HAP-1 (cell line): ENCODE measurements around the gene SYNE1.

Experiments
- DNase-seq, 2 experiments: peaks; one replicate each; pipeline ENCODE4 v3.0.0-alpha.2; 2016 to 2020; ENCODE audit warnings: low spot score in 2 of 2
- H3K27me3 ChIP-seq: fragments of 250-450 bp; sonication (Bioruptor Pico); 2 replicates; pipeline ENCODE4 v1.5.1; 2020; ENCODE audit warnings: low read depth, mild to moderate bottlenecking, moderate library complexity
- H3K36me3 ChIP-seq: fragments of 250-450 bp; sonication (Bioruptor Pico); replicated peaks from 2 replicates; pipeline ENCODE4 v1.5.1; 2020; ENCODE audit warnings: mild to moderate bottlenecking
- H3K4me1 ChIP-seq: fragments of 250-450 bp; sonication (Bioruptor Pico); 2 replicates; pipeline ENCODE4 v1.5.1; 2020; ENCODE audit warnings: mild to moderate bottlenecking
- H3K4me3 ChIP-seq: fragments of 250-450 bp; sonication (Bioruptor Pico); 2 replicates; pipeline ENCODE4 v1.5.1; 2020; ENCODE audit warnings: mild to moderate bottlenecking, moderate library complexity
- H3K9me3 ChIP-seq: fragments of 250-450 bp; sonication (Bioruptor Pico); 2 replicates; pipeline ENCODE4 v1.5.1; 2020; ENCODE audit warnings: mild to moderate bottlenecking, moderate library complexity
- in situ Hi-C: fragments of 300-500 bp; cut with MboI; formaldehyde crosslinking; loops from 3 replicates; pipeline ENCODE4 v1.14.3; 2020; ENCODE audit warnings: low sequenced_read_pairs, inconsistent platforms, mixed read lengths

Gene SYNE1

DNA sequence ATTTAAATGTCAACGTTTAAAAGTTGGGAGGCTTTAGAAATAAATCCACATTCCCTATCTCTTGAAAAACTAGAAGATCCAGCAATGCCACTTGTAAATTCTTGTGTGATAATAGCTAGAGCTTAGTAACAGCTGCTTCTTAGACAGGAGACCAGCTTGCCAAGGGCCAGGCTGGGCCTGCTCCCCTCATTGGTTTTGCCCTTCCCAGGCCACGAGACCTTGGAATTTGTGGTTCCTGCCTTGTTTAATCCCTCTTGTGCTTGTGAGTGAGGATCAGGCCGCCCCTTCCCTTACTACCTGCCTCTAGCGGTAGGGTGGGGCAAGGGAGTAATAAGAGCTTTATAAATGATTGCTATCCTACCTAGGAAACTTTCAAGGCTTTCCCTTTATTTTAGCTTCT is 363.5 kb downstream of the SYNE1 start:
- Histone ChIP-seq H3K4me1 (peaks cover 40% of the 10 kb centered on the region), H3K4me3 (no peak overlapping the region), H3K9me3 (no peaks in the 10 kb centered on the region), H3K27me3 (no peaks in the 10 kb centered on the region), H3K36me3 (no peaks in the 10 kb centered on the region)
- in situ Hi-C loops: loop anchor here (25.0 kb wide), 1 partner anchor 836 kb away; no protein-coding TSS in a partner anchor
- peak; percentile 67 to 78 for DNase-seq

DNA sequence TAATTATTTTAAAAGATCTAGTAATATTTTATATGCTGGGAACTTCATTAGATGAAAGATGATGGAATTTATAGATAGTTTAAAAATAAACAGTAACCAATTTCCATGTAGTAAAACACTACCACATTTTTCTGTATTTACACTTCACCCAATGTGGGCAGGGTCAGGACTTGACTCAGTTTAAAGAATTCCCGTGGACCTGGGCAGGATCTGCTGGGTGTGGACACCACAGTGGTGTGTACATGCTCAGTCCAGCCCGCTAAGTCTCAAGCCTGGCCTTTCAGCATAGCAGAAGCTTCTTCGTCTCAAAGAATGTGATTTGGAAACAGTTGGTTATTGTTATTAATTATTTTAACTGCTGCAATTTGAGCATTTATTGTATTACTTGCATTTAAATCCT is 364.2 kb downstream of the SYNE1 start:
- Histone ChIP-seq H3K9me3 (no peaks in the 10 kb centered on the region), H3K4me3 (no peak overlapping the region), H3K36me3 (no peaks in the 10 kb centered on the region), H3K4me1 (peaks cover 40% of the 10 kb centered on the region), H3K27me3 (no peaks in the 10 kb centered on the region)
- in situ Hi-C loops: loop anchor here (25.0 kb wide), 1 partner anchor 836 kb away; no protein-coding TSS in a partner anchor
- peak in 1 of 2 experiments; percentile 12 for DNase-seq

DNA sequence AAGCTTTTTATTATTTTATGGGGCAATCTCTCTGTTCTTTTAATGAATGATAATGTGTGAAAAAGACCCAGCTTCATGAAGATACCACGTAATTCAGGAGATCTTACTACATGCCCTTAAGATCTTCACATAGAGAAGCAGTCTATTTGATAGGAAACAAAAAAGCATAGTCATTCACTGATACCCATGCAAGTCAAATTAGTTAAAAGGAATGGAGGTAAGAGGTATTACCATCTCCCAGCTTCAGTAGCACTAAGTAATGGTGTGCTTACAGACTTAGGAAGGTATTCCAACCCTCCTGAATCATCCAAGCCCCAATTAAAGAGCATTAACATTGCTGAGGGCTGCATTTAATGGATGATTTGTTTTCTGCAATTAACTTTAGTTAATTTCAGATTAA is 364.7 kb downstream of the SYNE1 start:
- in situ Hi-C loops: loop anchor here (25.0 kb wide), 1 partner anchor 835 kb away; no protein-coding TSS in a partner anchor
- Histone ChIP-seq H3K9me3 (no peaks in the 10 kb centered on the region), H3K27me3 (no peaks in the 10 kb centered on the region), H3K4me3 (no peak overlapping the region), H3K4me1 (peaks cover 40% of the 10 kb centered on the region), H3K36me3 (no peaks in the 10 kb centered on the region)
- DNase-seq: no peak

DNA sequence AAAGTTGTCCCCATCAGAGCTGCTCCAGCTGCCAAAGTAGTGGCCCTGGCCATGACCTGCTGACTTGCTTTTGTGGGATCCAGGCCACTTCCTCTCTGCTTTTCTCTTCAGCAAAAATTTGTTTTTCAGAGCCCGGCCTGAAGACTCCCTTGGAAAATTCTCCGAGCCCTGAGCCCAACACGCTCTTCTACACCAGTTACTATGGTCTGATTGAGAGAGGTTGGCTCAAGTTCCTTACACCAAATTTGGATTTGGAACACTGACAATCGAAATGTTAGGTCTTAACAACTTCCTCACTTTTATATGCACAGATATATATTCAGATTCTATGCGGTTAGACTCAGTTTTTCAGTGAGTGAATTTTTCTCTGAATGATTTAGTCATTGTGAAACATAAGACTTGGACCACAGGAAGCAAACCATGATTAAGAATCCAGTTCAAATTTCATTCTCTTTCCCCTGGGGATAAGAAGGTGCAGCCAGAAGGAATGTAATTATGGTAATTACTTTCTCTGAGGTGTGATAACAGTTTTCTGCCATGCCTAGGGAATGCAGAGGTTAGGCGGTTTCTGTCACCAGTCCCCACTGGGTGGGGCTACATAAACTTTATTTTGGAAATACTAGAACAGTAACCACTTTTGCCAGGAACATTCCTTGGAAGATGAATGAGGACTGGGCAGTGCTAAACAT is 365.2 kb downstream of the SYNE1 start:
- Histone ChIP-seq H3K9me3 (no peaks in the 10 kb centered on the region), H3K4me3 (no peak overlapping the region), H3K36me3 (no peaks in the 10 kb centered on the region), H3K27me3 (no peaks in the 10 kb centered on the region), H3K4me1 (peaks cover 40% of the 10 kb centered on the region)
- peak; percentile 23 to 35 for DNase-seq
- in situ Hi-C loops: loop anchor here (25.0 kb wide), 1 partner anchor 835 kb away; no protein-coding TSS in a partner anchor

DNA sequence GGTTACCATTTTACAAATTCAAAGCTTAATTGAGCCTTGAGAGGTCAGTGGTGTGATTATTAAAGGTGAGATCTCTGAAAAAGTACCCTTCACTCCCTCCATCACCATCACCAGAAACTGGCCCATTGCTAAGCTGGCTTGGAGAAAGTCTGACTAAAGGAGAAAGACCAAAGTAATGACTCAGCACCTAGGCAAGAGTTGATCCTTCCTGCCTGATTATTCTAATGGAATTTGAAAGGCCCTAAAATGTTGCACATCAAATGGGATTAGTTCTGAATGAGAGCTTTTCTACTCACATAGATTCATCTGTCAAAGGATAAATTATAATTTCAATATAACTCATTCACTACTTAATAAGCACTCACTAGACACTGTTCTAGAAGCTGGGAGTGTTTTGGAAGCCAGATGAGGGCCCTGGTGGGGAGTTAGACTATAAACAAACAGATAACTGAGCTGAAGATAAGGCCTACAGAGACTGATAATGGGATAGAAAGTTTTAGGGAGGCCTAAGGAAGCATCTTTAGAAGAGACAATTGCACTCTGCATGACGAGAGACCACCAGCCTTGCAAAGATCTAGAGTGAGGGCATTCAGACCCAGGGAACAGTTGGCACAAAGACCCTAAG is 366.7 kb downstream of the SYNE1 start:
- Histone ChIP-seq H3K9me3 (no peaks in the 10 kb centered on the region), H3K4me3 (no peak overlapping the region), H3K36me3 (no peaks in the 10 kb centered on the region), H3K27me3 (no peaks in the 10 kb centered on the region), H3K4me1 (peaks cover 40% of the 10 kb centered on the region)
- in situ Hi-C loops: loop anchor here (25.0 kb wide), 1 partner anchor 833 kb away; no protein-coding TSS in a partner anchor
- DNase-seq: peak; percentile 63 to 96

DNA sequence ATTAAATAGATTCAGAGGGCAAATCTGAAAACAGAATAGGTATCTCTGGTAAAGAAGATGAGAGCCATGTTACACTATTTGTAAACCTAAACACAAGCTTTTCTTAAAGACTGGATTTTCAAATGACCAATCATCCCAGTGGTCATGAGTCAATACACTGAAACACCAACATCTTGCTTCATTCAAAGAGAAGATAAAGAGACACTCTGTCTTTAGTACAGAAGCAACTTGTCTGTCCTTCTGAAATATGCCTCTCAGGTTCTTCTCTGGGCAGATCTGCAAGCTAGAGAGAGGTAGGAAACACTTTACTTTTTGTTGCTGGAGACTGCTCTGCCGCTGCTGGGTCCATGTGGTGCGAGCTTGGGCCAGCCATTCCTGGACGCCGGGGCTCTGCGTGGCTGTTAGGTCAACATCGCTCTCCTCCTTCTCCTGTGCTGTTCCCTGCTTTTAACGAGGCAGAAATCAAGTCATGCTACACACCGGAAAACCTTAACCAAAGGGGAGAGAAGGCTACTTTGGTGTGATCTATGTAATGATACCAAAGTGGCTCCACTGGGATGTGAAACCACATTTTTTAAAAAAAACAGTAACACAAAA is 368.2 kb downstream of the SYNE1 start:
- H3K4me1 ChIP-seq: peaks cover 38% of the 10 kb centered on the region
- no peak for DNase-seq
- H3K9me3 ChIP-seq: no peaks in the 10 kb centered on the region
- H3K36me3 ChIP-seq: no peaks in the 10 kb centered on the region
- no peaks in the 10 kb centered on the region for H3K27me3 ChIP-seq
- in situ Hi-C loops: loop anchor here (10.0 to 25.0 kb wide), 2 partner anchors 504 to 832 kb away; no protein-coding TSS in a partner anchor
- no peak overlapping the region for H3K4me3 ChIP-seq

DNA sequence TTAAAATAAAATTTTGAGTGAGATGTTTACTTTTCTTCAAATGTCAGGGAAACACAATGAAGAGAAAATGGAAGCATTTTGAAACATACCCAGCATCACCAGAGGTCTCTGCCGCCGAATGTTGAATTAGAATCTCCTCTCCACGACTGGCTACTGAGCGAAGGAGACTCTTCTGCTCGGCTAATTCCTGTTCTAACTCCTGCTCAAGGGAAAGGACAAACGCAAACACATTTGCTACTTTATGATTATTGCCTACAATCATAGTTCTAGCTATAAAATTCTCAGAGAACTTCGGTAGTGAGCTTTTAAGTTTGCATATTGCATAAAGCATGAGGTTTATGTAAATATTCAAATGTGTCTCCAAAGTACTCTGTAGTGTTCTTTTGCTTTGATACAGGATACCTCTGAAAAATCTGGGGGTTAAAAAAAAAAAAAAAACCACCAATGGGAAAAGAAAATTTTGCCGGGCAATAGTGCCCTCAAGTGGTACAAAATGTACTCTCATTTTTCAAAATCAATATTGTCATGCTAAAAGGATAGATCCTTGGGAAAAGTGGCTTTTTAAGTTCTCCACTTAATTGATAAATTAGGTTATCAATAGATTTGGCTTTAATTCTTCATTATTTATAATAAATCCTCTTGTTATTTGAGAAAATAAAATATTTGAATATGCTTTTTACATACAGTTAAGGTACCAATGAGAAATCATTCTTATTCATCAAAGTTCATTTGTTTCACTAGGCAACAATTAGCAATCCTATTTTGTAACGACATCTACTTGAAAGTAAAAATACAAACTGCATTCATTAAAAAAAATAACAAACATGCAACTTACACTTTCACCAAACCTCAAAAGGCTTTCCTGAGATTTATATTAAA is 369.0 kb downstream of the SYNE1 start:
- no peaks in the 10 kb centered on the region for H3K36me3 ChIP-seq
- in situ Hi-C loops: loop anchor here (10.0 to 25.0 kb wide), 2 partner anchors 503 to 831 kb away; no protein-coding TSS in a partner anchor
- peak; percentile 43 to 52 for DNase-seq
- H3K4me1 ChIP-seq: peaks cover 32% of the 10 kb centered on the region
- no peaks in the 10 kb centered on the region for H3K9me3 ChIP-seq
- H3K4me3 ChIP-seq: no peak overlapping the region
- no peaks in the 10 kb centered on the region for H3K27me3 ChIP-seq

DNA sequence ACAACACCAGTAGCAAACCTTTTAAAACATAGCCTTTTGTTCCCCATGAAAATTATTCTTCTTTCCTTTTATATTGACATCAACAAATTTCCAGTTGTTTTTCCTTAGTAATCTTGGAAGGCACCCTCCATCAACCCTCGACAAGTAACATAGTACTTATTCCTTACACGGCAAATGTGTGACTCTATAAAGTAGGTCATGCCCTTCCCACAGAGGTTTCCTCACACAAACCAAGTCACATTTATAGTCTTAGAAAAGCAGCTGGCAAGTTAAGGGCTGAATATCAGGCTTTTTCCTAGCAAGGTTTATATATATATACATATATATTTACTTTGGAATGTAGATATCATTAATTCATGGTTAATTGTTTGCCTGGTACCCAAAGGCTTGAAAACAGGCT is 371.5 kb downstream of the SYNE1 start:
- in situ Hi-C loops: loop anchor here (10.0 to 25.0 kb wide), 2 partner anchors 501 to 828 kb away; no protein-coding TSS in a partner anchor
- DNase-seq: no peak
- no peaks in the 10 kb centered on the region for H3K9me3 ChIP-seq
- H3K27me3 ChIP-seq: no peaks in the 10 kb centered on the region
- H3K36me3 ChIP-seq: no peaks in the 10 kb centered on the region
- no peak overlapping the region for H3K4me3 ChIP-seq
- peaks cover 8% of the 10 kb centered on the region for H3K4me1 ChIP-seq

DNA sequence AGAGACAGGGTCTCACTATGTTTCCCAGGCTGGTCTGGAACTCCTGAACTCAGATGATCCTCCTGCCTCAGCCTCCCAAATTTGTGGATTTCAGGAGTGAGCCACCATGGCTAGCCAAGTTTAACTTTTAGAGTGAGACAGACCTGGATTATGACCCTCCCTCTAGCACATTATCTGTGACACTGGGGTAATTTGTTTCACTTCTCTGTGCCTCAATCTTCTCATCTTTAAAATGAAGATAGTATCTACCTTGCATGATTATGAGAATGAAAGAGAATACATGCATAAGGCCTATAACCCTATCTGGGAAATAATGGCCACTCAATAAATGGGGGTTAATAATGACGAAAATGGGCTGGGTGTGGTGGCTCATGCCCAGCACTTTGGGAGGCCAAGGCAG is 373.6 kb downstream of the SYNE1 start:
- H3K27me3 ChIP-seq: no peaks in the 10 kb centered on the region

DNA sequence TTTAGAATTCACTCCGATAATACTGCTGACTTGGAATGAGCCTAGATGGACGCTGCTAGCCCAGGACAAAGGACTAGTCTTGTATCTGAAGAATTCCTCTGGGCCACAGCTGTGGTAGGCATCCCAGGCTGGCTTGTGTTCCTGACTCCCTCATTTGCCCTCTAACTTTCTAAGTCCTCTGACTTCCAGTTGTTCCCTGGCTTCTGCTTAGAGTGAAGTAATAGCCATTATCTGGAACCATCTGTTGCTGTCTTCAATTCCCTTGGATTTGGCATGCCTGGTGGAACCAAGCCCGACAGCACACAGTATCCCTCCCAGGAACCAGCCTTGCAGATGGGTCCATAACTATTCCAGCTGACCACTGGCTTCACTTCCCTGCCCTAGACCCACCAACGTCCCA is 376.0 kb downstream of the SYNE1 start:
- H3K9me3 ChIP-seq: no peaks in the 10 kb centered on the region
- no peaks in the 10 kb centered on the region for H3K36me3 ChIP-seq
- no peaks in the 10 kb centered on the region for H3K4me1 ChIP-seq
- in situ Hi-C loops: loop anchor here (10.0 to 25.0 kb wide), 2 partner anchors 496 to 824 kb away; no protein-coding TSS in a partner anchor
- H3K27me3 ChIP-seq: no peaks in the 10 kb centered on the region
- DNase-seq: no peak
- H3K4me3 ChIP-seq: no peak overlapping the region

More for the DNA sequence above, 373.6 kb downstream of the SYNE1 start:
- no peak for DNase-seq
- Histone ChIP-seq H3K4me1 (no peaks in the 10 kb centered on the region), H3K4me3 (no peak overlapping the region), H3K36me3 (no peaks in the 10 kb centered on the region), H3K9me3 (no peaks in the 10 kb centered on the region)
- in situ Hi-C loops: loop anchor here (10.0 to 25.0 kb wide), 2 partner anchors 499 to 826 kb away; no protein-coding TSS in a partner anchor

DNA sequence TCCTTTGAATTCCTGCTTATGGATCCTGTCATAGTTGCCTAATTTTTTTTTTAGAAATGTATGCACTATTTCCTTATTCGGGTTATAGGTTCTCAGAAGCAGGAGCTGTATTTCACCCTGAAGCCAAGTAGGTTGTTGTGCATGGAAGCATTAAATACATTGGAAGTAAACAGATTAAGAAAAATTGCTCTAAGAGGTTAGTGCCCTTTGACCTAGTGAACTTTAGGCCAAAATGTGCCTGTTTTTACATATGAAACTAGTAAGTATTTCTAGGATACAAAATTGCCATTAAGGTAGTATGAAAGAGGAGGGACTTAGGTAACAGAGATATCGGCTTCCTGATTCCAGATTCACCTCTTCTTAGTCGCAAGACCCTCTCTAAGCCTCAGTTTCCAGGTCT is 377.9 kb downstream of the SYNE1 start:
- no peaks in the 10 kb centered on the region for H3K36me3 ChIP-seq
- in situ Hi-C loops: loop anchor here (25.0 kb wide), 1 partner anchor 822 kb away; no protein-coding TSS in a partner anchor
- H3K4me1 ChIP-seq: peaks cover 13% of the 10 kb centered on the region

DNA sequence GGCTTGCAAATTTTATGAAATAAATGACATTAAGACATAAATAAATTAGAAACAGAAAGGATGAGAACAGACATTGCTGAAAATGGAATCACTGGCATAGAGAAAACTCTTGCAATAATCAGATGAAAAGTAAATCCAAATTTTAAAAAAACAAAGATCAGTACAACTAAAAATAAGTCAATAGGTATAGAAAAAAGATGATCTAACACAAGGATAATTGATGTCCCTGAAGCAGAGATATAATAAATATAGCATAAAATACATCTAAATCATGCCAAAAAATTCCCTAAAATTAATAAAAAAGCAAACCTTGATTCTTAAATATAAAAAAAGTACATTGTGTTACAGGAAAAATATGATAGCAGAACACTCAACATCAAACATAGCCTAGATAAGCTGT is 379.6 kb downstream of the SYNE1 start:
- Histone ChIP-seq H3K4me1 (peaks cover 13% of the 10 kb centered on the region), H3K27me3 (no peaks in the 10 kb centered on the region), H3K36me3 (no peaks in the 10 kb centered on the region), H3K4me3 (no peak overlapping the region), H3K9me3 (no peaks in the 10 kb centered on the region)
- DNase-seq: no peak
- in situ Hi-C loops: loop anchor here (25.0 kb wide), 1 partner anchor 820 kb away; no protein-coding TSS in a partner anchor

More for the DNA sequence above, 377.9 kb downstream of the SYNE1 start:
- H3K4me3 ChIP-seq: no peak overlapping the region
- no peak for DNase-seq
- no peaks in the 10 kb centered on the region for H3K9me3 ChIP-seq
- H3K27me3 ChIP-seq: no peaks in the 10 kb centered on the region

DNA sequence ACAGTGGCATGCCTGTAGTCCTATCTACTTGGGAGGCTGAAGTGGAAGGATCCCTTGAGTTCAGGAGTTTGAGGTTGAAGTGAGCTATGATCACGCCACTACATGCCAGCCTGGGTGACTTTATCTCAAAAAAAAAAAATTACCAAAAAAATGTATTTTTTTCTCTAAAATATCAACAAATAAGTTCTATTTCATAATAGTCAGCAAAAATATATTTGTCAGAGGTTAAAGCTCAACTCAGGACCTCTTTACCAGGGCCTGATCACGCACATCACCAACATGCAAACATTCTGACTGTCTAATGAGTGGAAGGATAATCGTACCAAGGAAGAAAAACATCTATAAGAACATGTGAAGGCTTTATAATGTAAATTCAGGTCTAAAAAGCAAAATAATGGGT is 387.0 kb downstream of the SYNE1 start:
- DNase-seq: no peak
- H3K9me3 ChIP-seq: no peaks in the 10 kb centered on the region
- in situ Hi-C loops: loop anchor here (25.0 kb wide), 1 partner anchor 813 kb away; no protein-coding TSS in a partner anchor
- no peaks in the 10 kb centered on the region for H3K27me3 ChIP-seq
- H3K4me3 ChIP-seq: no peak overlapping the region
- H3K4me1 ChIP-seq: peaks cover 12% of the 10 kb centered on the region
- no peaks in the 10 kb centered on the region for H3K36me3 ChIP-seq
